UCSD-AML1 (cell line): ENCODE results near the gene TLDC2.
"Not testable (repeated sequence)": the region's sequence is repeated elsewhere in the genome, so short reads cannot be mapped to it uniquely, and the experiment has no call there.

Experiments
- DNase-seq: peaks from one replicate; lab custom pipeline; 2025; ENCODE audit not compliant: unreplicated experiment; lab: John Stamatoyannopoulos, UW

Gene TLDC2

GRCh38 chr20:36905566-36905965, 29.6 kb downstream of the TLDC2 start:
- DNase-seq, result not testable (repeated sequence)

GRCh38 chr20:36906086-36906485, 30.1 kb downstream of the TLDC2 start:
- not testable (repeated sequence) for DNase-seq

DNA sequence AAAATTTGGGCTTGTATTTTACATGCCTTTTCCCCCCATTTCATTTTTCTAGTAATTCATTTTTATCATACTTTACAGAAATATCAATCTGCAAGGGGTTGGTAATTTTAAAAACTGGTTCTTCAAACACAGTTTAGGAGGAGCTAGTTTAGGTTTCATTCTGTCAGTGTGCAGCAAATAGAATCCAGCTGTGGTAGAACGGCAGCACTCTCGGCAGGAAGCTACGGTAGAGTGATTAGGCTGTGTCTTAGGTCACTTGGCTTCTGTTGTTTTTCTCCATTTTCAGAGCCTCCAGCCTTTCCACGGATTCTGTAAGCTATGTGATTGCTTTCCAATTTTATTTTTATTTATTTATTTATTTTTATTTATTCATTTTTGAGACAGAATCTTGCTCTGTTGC, 32.7 kb downstream of the TLDC2 start:
- no peak for DNase-seq

DNA sequence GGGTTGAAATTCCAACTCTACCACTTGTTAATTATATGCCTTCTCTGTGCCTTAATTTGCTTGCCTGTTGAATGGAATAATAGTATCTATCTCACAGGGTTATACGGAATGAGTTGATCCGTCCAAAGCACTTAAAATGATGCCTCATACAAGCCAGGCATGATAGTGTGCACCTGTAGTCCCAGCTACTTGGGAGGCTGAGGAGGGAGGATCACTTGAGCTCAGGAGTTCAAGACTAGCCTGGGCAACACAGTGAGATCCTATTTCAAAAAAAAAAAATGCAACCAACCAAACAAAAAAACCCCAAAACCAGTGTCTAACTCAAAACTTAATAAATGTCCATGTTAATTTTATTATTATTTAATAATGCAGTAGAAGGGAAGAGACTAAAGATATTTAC, 40.3 kb downstream of the TLDC2 start:
- no peak for DNase-seq

DNA sequence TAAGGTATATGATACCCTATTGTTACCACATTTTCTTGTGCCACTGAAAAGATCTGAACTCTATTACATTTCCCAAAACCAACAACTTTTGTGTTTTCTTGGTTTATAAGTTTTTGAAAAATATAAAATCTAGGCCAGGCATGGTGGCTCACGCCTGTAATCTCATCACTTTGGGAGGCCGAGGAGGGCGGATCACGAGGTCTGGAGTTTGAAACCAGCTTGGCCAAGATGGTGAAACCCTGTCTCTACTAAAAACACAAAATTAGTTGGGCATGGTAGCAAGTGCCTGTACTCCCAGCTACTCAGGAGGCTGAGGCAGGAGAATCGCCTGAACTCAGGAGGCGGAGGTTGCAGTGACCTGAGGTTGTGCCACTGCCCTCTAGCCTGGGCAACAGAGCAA, 41.3 kb downstream of the TLDC2 start:
- no peak for DNase-seq

DNA sequence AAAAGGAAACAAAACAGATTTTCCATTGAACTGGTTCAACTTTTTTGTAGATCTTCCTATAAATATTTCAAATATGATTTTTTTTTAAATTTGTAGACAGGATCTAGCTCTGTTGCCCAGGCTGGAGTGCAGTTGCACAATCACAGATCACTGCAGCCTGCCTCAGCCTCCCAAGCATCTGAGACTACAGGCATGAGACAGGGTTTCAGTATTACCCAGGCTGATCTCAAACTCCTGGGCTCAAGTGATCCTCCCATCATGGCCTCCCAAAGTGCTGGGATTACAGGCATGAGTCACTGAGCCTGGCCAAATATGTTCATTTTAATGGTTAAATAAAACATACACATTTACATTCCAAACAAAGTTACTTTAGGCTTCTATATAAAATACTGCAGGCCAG, 42.0 kb downstream of the TLDC2 start:
- DNase-seq, result no peak

GRCh38 chr20:36919715-36920333, 43.9 kb downstream of the TLDC2 start:
- no peak for DNase-seq

DNA sequence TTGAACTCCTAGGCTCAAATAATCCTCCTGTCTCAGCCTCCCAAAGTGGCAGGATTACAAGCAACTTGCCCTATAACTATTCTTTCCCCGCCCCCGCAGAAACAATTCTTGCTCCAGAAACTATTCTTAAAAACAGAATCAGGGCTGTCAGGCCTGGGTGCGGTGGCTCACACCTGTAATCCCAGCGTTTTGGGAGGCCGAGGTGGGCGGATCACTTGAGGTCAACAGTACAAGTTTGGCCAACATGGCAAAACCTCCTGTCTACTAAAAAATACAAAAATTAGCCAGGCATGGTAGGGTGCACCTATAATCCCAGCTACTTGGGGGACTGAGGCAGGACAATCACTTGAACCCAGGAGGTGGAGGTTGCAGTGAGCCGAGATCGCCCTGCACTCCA, 44.4 kb downstream of the TLDC2 start:
- DNase-seq, result no peak

GRCh38 chr20:36924167-36925045, 48.5 kb downstream of the TLDC2 start:
- no peak for DNase-seq

GRCh38 chr20:36925234-36925633, 49.3 kb downstream of the TLDC2 start:
- no peak for DNase-seq

DNA sequence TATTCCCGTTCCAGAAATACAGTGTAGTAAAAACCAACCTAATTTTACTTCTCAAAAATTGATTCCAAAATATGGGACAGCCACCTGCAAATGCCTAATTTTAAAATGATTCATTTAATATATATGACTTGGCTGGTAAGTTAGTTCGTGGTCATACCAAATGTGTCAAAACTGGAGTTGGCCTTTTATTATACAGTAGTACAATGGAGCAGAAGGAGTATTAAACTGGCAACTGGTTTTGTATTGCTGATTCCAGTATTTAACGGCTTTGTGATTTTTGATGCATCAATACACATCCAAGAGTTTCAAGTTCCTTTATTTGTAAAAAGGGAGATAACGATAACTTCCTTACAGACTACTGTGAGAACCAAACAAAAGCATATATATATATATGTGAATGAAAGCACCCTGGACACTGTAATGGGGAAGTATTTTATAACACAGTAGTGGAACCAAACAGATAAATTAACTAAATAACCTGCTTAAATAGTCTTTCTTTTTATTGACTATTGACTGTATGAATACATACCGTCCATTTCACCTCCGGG, 50.8 kb downstream of the TLDC2 start:
- DNase-seq, result no peak

DNA sequence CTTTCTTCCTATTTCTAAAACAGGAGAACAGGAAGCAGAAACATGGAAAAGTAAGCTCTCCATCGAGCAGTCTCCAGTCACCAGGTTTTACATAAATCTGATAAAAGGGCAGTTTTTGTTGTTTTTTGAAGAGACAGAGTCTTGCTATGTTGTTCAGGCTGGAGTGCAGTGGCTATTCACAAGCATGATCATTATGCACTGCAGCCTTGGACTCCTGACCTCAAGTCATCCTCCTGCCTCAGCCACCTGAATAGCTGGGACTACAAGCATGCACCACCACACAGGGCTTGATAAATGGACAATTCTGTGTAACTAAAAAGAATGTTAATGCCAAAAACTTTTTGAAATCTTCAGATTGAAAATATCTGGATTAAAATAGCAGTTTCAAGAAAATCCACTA, 51.8 kb downstream of the TLDC2 start:
- no peak for DNase-seq

DNA sequence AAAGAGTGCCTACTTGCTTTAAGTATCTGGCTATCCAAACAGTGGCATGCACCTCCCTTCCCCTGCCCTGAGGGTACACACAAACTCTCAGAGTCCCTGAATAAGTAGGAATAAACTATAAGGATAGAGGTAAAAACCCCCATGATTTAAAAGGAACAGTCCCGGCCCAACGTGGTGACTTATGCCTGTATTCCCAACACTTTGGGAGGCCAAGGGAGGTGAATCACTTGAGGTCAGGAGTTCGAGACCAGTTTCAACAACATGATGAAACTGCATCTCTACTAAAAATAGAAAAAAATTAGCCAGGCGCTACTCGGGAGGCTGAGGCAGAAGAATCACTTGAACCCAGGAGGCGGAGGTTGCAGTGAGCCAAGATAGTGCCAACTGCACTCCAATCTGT, 53.4 kb downstream of the TLDC2 start:
- no peak for DNase-seq

- no peak for DNase-seq
These were observed 53.8 kb downstream of the TLDC2 start for GRCh38 chr20:36929691-36930090.

DNA sequence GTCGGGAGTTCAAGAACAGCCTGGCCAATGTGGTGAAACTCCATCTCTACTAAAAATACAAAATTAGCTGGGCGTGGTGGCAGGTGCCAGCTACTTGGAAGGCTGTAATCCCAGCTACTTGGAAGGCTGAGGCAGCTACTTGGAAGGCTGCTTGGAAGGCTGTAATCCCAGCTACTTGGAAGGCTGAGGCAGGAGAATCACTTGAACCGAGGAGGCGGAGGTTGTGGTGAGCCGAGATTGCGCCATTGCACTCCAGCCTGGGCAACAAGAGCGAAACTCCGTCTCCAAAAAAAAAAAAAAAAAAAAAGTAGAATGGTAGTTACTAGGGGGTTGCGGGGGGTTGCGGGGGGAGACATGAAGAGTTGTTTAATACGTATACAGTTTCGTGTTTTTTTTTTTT, 56.1 kb downstream of the TLDC2 start:
- DNase-seq, result not testable (repeated sequence)

DNA sequence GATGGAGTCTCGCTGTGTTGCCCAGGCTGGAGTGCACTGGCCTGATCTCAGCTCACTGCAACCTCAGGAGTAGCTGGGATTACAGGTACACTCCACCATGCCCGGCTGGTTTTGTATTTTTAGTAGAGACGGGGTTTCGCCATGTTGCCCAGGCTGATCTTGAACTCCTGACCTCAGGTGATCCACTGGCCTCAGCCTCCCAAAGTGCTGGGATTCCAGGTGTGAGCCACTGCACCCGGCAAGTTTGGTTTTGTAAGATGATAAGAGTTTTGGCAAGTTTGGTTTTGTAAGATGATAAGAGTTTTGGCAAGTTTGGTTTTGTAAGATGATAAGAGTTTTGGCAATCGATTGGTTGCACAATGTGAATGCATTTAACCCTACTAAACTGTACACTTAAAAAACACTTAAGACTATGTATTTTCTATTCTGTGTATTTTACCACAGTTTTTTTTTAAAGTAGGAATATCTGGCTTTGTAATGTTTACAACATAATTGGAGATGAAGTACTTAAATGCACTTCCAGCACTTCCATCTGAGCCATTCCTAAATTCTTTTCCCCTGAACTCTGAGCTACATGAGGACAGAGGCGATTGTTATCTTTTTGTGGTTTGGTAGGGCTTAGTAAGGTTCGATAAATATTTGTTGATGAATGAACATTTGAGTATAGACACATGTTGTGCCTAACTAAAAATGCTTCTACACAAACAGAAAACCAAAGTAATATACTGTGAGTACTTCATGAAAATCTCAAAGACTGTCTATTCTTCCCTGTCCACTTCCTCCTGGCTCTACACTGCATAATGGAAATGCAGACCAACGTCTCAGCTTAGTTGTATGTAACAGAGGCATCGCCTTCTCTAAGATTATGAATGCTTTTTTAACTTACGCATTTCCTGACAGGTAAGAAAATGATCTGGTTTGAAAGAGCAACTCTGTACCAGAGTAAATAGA, 56.8 kb downstream of the TLDC2 start:
- no peak for DNase-seq

- not testable (repeated sequence) for DNase-seq
These were observed 57.6 kb downstream of the TLDC2 start for GRCh38 chr20:36933571-36933970.

DNA sequence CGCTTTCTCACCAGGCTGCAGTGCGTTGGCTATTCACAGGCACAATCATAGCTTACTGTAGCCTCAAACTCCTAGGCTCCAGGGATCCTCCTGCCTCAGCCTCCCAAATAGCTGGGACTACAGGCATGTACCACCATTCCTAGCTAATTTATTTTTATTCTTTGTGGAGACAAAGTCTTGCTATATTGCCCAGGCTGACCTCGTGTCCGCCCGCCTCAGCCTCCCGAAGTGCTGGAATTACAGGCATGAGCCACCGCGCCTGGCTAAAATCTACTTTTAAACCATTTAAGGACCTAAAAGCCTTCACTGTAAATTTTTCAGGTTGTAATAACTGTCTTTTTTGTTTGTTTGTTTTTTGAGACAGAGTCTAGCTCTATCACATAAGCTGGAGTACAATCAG, 60.4 kb downstream of the TLDC2 start:
- no peak for DNase-seq

GRCh38 chr20:36936761-36937401, 60.9 kb downstream of the TLDC2 start:
- not testable (repeated sequence) for DNase-seq

DNA sequence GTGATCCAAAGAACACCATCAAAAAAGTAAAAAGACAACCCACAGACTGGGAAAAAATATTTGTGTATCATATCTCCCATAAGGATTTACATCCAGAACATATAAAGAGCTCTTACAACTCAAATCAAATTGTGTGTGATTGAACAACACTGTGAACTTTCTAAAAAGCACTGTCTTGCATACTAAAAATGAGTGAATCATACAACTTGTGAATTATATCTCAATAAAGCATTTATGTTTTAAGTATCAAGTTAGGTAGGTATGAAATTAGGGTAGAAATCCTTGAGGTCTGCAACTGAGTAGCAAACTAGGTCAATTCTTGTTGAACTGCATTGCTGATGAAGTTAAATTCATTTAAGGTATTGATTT, 61.4 kb downstream of the TLDC2 start:
- no peak for DNase-seq

DNA sequence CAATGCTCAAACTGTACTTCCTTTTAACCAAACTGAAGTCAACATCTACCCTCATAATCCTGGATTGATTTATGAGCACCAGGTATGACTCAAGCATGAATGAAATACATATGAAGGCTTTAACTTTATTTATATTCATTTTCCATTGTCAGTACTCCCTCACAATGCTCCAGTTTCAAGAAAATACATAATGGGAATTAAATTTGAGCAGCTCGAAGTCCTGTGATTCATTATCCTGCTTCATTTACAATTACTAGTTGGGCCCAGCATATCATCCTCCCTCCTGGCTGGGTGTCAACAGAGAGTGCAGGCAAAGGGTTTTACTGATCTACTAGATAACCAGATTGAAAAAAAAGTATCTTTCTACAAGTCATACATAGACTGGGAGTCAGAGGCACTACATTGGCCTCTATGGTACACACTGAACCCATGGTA, 65.5 kb downstream of the TLDC2 start:
- DNase-seq, result no peak
